Peyer's patch (tissue), 4 donors: ENCODE data around the gene ABLIM2. TPM values are rescaled to one million over a fixed set of nuclear protein-coding genes. Genes with fewer than 3 reads are reported as not detected.

Experiments
- DNase-seq, 3 donors: peaks; one replicate each; pipeline ENCODE4 v3.0.0-alpha.2; 2017 to 2019
- H3K27ac ChIP-seq, 4 donors: fragments of 200-600 bp; sonication (generic); one replicate each; pipeline ENCODE4 v1.5.1; 2016 to 2019
- H3K27me3 ChIP-seq, 2 donors: fragments of 200-600 bp; sonication (generic); one replicate each; pipeline ENCODE4 v1.5.1; 2019
- H3K36me3 ChIP-seq, 3 donors: fragments of 200-600 bp; sonication (generic); one replicate each; pipeline ENCODE4 v1.5.1; 2016 to 2019
- H3K4me1 ChIP-seq, 4 donors: fragments of 200-600 bp; sonication (generic); one replicate each; pipeline ENCODE4 v1.5.1; 2016 to 2019
- H3K4me3 ChIP-seq, 4 donors: fragments of 200-600 bp; sonication (generic); 1 replicate in 3 of 4; 2 replicates in 1 of 4; pipeline ENCODE4 v1.5.1; 2016 to 2019; ENCODE audit warnings: mild to moderate bottlenecking in 1 of 4
- H3K9me3 ChIP-seq, 4 donors: fragments of 200-600 bp; sonication (generic); one replicate each; pipeline ENCODE4 v1.5.1; 2016 to 2019; ENCODE audit warnings: mild to moderate bottlenecking in 1 of 4
- POLR2A ChIP-seq, 2 donors: fragments of 450-650 bp; IDR thresholded peaks; one replicate each; pipeline ENCODE4 v1.5.1; 2017; ENCODE audit warnings: antibody characterized with exemption in 2 of 2, mild to moderate bottlenecking in 2 of 2, moderate library complexity in 2 of 2
- total RNA-seq, 4 donors: library from RNA; depleted of rRNA; stranded (reverse); fragments of >200 nt; gene quantifications; one replicate each; pipeline ENCODE4 v1.1.0, GENCODE V29; 2016
- TF ChIP-seq, protein P1 (sequence below), 6 experiments: fragments of 450-650 bp in 4 of 6; fragments of 200-600 bp in 2 of 6; sonication (generic) in 1 of 6; IDR thresholded peaks; one replicate each; pipeline ENCODE4 v1.5.1; 2017 to 2019; ENCODE audit warnings: antibody characterized with exemption in 6 of 6, mild to moderate bottlenecking in 3 of 6, moderate library complexity in 1 of 6

Gene ABLIM2
- total RNA-seq, 4 donors from 2014 or later = 9.0 to 24.2 (median 11.7) TPM

DNA sequence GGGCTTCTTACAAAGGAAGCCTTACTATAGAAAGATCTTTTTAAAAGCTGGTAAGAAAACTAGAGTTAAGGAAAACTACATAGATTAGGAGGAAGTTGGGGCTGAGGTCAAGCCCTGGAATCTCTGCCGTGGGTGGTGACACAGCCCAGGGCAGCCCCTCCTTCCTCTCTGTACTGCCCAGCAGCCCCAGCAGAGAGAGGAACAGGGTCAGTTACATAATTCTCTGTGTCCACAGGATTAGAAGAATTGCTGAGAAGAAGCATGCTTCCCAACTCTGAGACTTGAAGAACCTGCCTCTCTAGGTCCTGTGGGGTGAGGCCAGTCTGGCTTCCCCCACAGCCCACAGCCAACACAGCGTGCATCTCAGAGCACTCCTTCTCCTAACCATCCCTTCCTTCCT, 9.2 kb upstream of the ABLIM2 start:
- Histone ChIP-seq H3K4me3 (no peak overlapping the region), H3K9me3 (peaks cover 0 to 9% (median 0%) of the 10 kb centered on the region in 4 donors), H3K36me3 (no peaks in the 10 kb centered on the region), H3K27ac (peak overlapping the region in 1 of 4 donors; percentile 1), H3K27me3 (no peaks in the 10 kb centered on the region), H3K4me1 (no peaks in the 10 kb centered on the region)
- no peak for TF ChIP-seq POLR2A (IDR thresholded peaks at IDR 0.05)
- TF ChIP-seq, protein P1, sequence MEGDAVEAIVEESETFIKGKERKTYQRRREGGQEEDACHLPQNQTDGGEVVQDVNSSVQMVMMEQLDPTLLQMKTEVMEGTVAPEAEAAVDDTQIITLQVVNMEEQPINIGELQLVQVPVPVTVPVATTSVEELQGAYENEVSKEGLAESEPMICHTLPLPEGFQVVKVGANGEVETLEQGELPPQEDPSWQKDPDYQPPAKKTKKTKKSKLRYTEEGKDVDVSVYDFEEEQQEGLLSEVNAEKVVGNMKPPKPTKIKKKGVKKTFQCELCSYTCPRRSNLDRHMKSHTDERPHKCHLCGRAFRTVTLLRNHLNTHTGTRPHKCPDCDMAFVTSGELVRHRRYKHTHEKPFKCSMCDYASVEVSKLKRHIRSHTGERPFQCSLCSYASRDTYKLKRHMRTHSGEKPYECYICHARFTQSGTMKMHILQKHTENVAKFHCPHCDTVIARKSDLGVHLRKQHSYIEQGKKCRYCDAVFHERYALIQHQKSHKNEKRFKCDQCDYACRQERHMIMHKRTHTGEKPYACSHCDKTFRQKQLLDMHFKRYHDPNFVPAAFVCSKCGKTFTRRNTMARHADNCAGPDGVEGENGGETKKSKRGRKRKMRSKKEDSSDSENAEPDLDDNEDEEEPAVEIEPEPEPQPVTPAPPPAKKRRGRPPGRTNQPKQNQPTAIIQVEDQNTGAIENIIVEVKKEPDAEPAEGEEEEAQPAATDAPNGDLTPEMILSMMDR (IDR thresholded peaks at IDR 0.05) = no peak
- no peak for DNase-seq

DNA sequence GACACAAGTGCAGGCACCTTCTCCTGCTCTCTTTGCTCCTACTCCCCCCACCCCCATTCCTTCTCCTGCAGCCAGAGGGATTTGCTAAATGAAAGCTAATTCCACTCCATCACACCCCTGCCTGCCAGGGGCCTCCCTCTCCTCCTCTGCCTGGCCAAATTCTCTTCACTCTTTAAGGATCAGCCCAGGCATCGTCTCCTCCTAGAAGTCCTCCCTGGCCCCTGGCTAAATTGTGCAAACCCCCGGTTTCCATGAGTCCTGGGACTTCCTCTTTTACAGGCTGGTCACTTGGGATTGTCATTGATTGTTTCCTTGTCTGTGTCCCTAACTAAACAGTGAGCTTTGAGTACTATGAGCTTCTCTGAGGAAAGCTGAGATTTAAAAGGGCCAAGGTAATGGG, 8.7 kb upstream of the ABLIM2 start:
- H3K36me3 ChIP-seq = no peaks in the 10 kb centered on the region
- no peak overlapping the region for H3K4me3 ChIP-seq
- no peaks in the 10 kb centered on the region for H3K27me3 ChIP-seq
- H3K4me1 ChIP-seq = no peaks in the 10 kb centered on the region
- no peak for DNase-seq
- TF ChIP-seq POLR2A (IDR thresholded peaks at IDR 0.05) = no peak
- TF ChIP-seq, protein P1 (IDR thresholded peaks at IDR 0.05) = no peak
- no peak overlapping the region for H3K27ac ChIP-seq
- H3K9me3 ChIP-seq = peaks cover 0 to 9% (median 0%) of the 10 kb centered on the region in 4 donors

DNA sequence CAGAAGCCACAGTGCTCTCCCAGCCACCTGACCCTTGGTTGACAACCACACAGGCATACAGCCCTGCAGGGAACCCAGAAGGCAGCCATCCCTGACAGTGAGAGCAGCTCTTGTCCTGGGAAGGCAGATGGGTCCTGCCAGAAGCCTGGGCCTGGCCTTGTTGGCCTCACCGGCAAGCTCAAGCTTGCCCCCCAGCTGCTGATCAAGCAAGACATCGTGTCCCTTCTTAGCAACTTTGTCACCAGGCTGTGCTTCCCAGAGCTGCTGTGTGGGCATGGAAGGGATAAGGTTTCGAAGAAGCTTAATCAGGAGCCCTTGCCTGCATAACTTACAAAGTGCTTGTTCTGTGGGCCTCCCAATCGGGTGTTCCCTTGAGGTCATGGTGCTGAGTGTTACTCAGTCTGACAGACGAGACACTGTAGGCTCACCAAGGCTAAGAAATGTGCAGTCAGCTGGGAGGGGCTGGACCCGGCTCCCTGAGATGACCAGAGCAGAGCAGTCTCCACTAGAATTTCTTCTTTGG, 6.8 kb upstream of the ABLIM2 start:
- H3K27me3 ChIP-seq = no peaks in the 10 kb centered on the region
- no peaks in the 10 kb centered on the region for H3K4me1 ChIP-seq
- no peak for TF ChIP-seq POLR2A (IDR thresholded peaks at IDR 0.05)
- TF ChIP-seq, protein P1 (IDR thresholded peaks at IDR 0.05) = no peak
- H3K36me3 ChIP-seq = no peaks in the 10 kb centered on the region
- no peak for DNase-seq
- H3K4me3 ChIP-seq = no peak overlapping the region
- H3K27ac ChIP-seq = no peak overlapping the region
- H3K9me3 ChIP-seq = peaks cover 0 to 9% (median 0%) of the 10 kb centered on the region in 4 donors

DNA sequence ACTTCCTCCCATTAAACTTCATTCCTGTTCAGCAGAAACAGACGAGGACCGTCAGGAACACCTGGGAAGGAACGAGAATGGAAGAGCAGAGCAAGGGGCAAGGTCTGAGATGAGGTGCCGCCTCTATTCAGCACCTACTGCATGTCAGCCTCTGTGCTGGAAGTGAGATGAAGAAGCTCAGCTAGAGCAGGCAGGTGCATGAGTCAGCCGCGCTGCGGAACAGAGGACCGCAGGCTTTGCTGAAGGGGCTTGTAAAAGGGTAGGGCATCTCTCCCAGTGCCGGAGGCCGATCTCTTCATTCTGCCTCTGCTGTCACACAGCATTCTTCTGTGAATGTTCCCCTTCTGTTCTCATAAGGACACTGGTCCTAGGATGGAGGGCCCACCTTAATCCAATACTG, 6.1 kb upstream of the ABLIM2 start:
- Histone ChIP-seq H3K4me1 (peaks cover 0 to 6% (median under 1%) of the 10 kb centered on the region in 4 donors), H3K27ac (no peak overlapping the region), H3K27me3 (no peaks in the 10 kb centered on the region), H3K9me3 (peaks cover 0 to 9% (median 0%) of the 10 kb centered on the region in 4 donors), H3K36me3 (no peaks in the 10 kb centered on the region), H3K4me3 (no peak overlapping the region)
- DNase-seq = no peak
- TF ChIP-seq POLR2A (IDR thresholded peaks at IDR 0.05) = no peak
- TF ChIP-seq, protein P1 (IDR thresholded peaks at IDR 0.05) = no peak

DNA sequence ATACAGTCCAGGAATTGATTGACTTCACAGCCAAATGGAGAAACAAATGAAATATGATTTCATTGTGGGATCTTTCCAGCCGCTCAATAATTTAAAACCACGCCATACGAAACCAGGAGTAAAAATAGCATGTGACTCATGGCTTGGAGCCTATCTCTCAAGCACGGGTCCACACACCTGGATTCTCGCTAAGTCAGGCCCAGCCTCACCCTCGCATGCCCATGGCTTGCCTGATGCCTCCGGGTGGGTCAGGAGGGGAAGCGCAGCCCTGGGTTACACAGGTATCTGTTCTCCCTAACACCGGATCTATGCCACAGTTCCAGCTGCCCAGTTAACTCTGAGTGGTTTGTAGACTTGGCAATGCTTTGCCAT, 5.6 kb upstream of the ABLIM2 start:
- Histone ChIP-seq H3K4me3 (no peak overlapping the region), H3K9me3 (peaks cover 0 to 9% (median 0%) of the 10 kb centered on the region in 4 donors), H3K27me3 (no peaks in the 10 kb centered on the region), H3K4me1 (peaks cover 0 to 11% (median 3%) of the 10 kb centered on the region in 4 donors), H3K36me3 (no peaks in the 10 kb centered on the region), H3K27ac (no peak overlapping the region)
- no peak for TF ChIP-seq POLR2A (IDR thresholded peaks at IDR 0.05)
- TF ChIP-seq, protein P1 (IDR thresholded peaks at IDR 0.05) = no peak
- no peak for DNase-seq
